Spinal cord (tissue), 10 donors: Measurements from ENCODE around the gene PSENEN. TPM values are rescaled to one million over a fixed set of nuclear protein-coding genes. Genes with fewer than 3 reads are reported as not detected.

Experiments
- DNase-seq, 6 donors: peaks; one replicate each; pipeline versions ENCODE4 v3.0.0 to v3.0.0-alpha.2; 2013 to 2015; ENCODE audit warnings: low spot score in 6 of 6, low read depth in 4 of 6
- H3K27ac ChIP-seq: one replicate; pipeline ENCODE4 v1.5.1; 2013; ENCODE audit warnings: low read depth, low read length, control low read depth
- H3K27me3 ChIP-seq: one replicate; pipeline ENCODE4 v1.6.1; 2013; ENCODE audit warnings: low read length; ENCODE audit not compliant: control insufficient read depth, insufficient read depth
- H3K36me3 ChIP-seq: one replicate; pipeline ENCODE4 v1.6.1; 2013; ENCODE audit warnings: low read length; ENCODE audit not compliant: control insufficient read depth, insufficient read depth
- H3K4me1 ChIP-seq: one replicate; pipeline ENCODE4 v1.6.1; 2013; ENCODE audit warnings: low read length; ENCODE audit not compliant: control insufficient read depth, insufficient read depth
- H3K4me3 ChIP-seq: one replicate; pipeline ENCODE4 v1.5.1; 2013; ENCODE audit warnings: low read depth, low read length, control low read depth
- H3K9me3 ChIP-seq: one replicate; pipeline ENCODE4 v1.6.1; 2013; ENCODE audit warnings: low read length; ENCODE audit not compliant: control insufficient read depth, insufficient read depth
- WGBS: methylation state at CpG from one replicate; pipeline ENCODE4 v1.1.5; 2013; ENCODE audit warnings: missing lambda C conversion rate; ENCODE audit not compliant: insufficient coverage; 5-methylcytosine and 5-hydroxymethylcytosine counted together
- polyA plus RNA-seq, 2 donors: library from polyadenylated mRNA; unstranded; fragments of 120-200 nt; gene quantifications; one replicate each; pipeline ENCODE4 v1.2.1, GENCODE V29; 2013; ENCODE audit not compliant: insufficient read length in 2 of 2
- total RNA-seq, 2 donors: library from RNA; depleted of rRNA in 1 of 2; stranded (reverse); fragments of 120-200 nt in 1 of 2; fragments of >200 nt in 1 of 2; gene quantifications; one replicate each; pipeline versions ENCODE4 v1.2.3 to v1.2.4, GENCODE V29; 2013 to 2014
- donor health status: healthy.

The PSENEN gene
- total and polyA plus RNA-seq, 4 donors, result 15.9 to 106 (median 81.0) TPM

- Histone ChIP-seq H3K27ac (no peak overlapping the region), H3K4me1 (no peaks in the 10 kb centered on the region), H3K27me3 (no peaks in the 10 kb centered on the region), H3K9me3 (no peaks in the 10 kb centered on the region), H3K4me3 (no peak overlapping the region), H3K36me3 (peaks cover 89% of the 10 kb centered on the region)
- DNase-seq, result peak in 1 of 6 donors; percentile 0
- 93% methylated on average over 14 of the region's 15 CpGs for WGBS
These were observed 41.9 kb downstream of the PSENEN start for GRCh38 chr19:35787227-35787799.

DNA sequence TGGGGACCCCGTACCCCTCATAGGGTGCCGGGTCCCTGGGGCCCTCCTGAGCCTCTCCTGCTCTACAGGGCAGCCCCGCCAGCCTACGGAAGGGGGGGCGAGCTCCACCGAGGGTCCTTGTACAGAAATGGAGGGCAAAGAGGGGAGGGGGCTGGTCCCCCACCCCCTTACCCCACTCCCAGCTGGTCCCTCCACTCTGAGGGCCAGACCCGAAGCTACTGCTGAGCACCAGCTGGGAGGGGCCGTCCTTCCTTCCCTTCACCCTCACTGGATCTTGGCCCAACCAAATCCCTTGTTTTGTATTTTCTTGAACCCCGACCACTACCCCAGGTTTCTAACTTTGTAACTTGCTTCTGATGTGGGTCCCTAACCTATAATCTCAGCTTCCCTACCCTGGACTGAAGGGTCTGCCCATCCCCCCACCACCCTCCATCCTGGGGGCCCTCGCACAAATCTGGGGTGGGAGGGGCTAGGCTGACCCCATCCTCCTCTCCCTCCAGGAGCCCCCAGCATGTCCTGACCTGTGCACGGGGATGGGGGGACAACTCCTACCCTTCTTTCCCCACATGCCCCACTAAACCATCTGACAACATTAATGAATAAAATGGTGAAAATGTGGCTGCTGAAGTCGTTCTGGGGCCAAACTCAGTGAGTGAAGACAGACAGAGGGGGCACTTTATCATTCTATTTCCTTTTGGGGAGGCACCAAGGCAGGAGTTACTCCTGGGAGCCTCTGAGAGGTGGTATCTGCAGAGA is 42.9 kb downstream of the PSENEN start:
- Histone ChIP-seq H3K36me3 (peaks cover 79% of the 10 kb centered on the region), H3K27me3 (no peaks in the 10 kb centered on the region), H3K27ac (no peak overlapping the region), H3K4me1 (no peaks in the 10 kb centered on the region), H3K9me3 (no peaks in the 10 kb centered on the region), H3K4me3 (no peak overlapping the region)
- peak in 1 of 6 donors; percentile 1 for DNase-seq
- 70% methylated on average over 2 of the region's 12 CpGs for WGBS

- no peaks in the 10 kb centered on the region for H3K4me1 ChIP-seq
- H3K27me3 ChIP-seq, result no peaks in the 10 kb centered on the region
- DNase-seq, result peak in 1 of 6 donors; percentile 7
- WGBS, result 76% methylated on average over 11 of the region's 11 CpGs
- H3K4me3 ChIP-seq, result no peak overlapping the region
- no peak overlapping the region for H3K27ac ChIP-seq
- H3K9me3 ChIP-seq, result no peaks in the 10 kb centered on the region
- H3K36me3 ChIP-seq, result peaks cover 69% of the 10 kb centered on the region
These were observed 43.9 kb downstream of the PSENEN start for GRCh38 chr19:35789195-35789977.

- WGBS, result 91% methylated on average over 18 of the region's 19 CpGs
- Histone ChIP-seq H3K27ac (no peak overlapping the region), H3K4me1 (no peaks in the 10 kb centered on the region), H3K36me3 (peaks cover 60% of the 10 kb centered on the region), H3K9me3 (no peaks in the 10 kb centered on the region), H3K27me3 (no peaks in the 10 kb centered on the region), H3K4me3 (no peak overlapping the region)
- peak in 1 of 6 donors; percentile 1 for DNase-seq
These were observed 44.8 kb downstream of the PSENEN start for GRCh38 chr19:35789978-35790944.

DNA sequence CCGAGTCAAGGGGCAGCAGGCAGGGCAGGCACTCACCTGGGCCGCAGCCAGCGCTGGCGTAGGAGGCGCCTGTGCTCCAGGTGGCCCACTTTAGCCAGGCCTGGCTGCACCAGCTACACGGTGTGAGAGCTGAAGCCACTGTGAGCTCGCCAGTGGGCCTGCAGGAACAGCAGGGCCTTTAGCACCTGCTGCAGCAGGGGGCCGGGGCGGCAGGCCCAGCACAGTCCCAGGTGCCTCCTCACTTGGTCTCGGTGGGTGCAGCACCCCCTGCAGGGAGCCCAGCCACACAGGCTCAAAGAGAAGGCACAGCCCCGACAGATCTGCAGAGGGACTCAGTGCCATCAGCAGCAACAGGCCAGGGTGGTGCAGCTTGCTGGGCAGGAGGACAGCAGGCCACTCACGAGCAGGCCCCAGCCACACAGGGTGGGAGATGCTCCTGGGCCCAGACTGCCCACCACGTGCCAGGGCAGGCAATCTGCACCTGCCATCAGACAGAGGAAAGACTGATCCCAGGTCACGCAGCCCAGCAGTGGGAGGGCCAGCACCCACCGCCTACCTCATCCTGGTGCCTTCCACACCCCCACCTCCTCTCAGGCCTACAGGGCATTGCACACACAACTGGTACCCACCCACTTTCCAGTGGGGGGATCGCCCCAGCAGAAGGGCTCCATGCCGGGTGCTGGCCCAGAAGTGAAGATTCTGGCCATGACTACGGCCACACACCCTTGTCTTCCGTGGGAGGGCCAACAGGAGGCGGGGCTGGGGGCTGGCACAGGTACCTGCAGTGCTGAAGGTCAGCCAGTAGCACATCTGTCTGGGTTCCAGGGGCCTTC is 45.7 kb downstream of the PSENEN start:
- Histone ChIP-seq H3K27ac (no peak overlapping the region), H3K4me3 (no peak overlapping the region), H3K9me3 (no peaks in the 10 kb centered on the region), H3K4me1 (no peaks in the 10 kb centered on the region), H3K36me3 (peaks cover 51% of the 10 kb centered on the region), H3K27me3 (no peaks in the 10 kb centered on the region)
- 63% methylated on average over 20 of the region's 20 CpGs for WGBS
- DNase-seq, result peak in 1 of 6 donors; percentile 4

DNA sequence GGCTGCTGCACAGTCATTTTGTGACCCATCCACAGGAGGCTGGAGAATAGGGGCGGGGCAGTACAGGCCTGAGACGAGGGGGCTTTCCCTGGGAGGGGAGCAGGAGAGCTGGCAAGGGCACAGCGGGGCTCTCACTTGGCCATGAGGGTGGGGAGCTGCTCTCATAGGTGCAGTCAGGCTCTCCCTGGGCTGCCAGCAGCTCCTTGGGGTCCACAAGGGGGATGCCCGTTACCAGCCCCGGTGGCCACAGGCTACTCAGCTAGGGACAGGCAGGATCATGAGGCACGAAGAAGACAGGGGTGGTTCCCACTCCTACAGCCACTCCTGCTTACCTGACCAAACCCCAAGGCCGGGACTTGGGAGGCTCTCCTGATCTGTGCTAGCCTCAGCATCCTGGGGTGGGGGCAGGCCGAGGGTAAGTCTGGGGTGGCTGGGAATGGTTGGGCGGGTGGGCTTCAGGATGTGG is 46.4 kb downstream of the PSENEN start:
- DNase-seq, result no peak
- Histone ChIP-seq H3K4me1 (peaks cover 3% of the 10 kb centered on the region), H3K4me3 (no peak overlapping the region), H3K36me3 (peaks cover 44% of the 10 kb centered on the region), H3K9me3 (no peaks in the 10 kb centered on the region), H3K27ac (no peak overlapping the region), H3K27me3 (peaks cover 3% of the 10 kb centered on the region)
- 84% methylated on average over 9 of the region's 9 CpGs for WGBS

DNA sequence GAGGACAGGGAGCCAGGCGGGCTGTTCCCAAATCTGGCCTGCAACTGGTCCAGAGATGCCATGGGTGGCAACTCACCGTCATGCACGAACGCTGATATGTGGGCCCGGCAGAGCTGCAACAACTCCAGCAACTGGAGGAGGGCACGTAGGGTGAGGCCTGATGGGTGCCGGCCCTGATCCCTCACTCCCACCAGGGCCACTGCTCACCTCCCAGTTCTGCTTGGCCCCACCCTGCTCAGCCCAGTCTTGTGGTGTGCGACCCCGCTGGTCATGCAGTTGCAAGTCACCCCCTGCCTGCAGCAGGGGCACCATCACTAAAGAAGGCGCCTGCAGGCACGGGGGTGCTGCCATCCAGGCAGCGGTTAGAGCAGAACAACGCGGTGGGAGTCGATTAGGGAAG is 46.9 kb downstream of the PSENEN start:
- Histone ChIP-seq H3K27me3 (peaks cover 8% of the 10 kb centered on the region), H3K27ac (no peak overlapping the region)
- 76% methylated on average over 15 of the region's 15 CpGs for whole genome bisulfite sequencing

GRCh38 chr19:35792888-35793287 is 47.4 kb downstream of the PSENEN start:
- Histone ChIP-seq H3K27me3 (peaks cover 10% of the 10 kb centered on the region), H3K36me3 (peaks cover 34% of the 10 kb centered on the region), H3K4me3 (no peak overlapping the region), H3K27ac (no peak overlapping the region), H3K9me3 (no peaks in the 10 kb centered on the region), H3K4me1 (peaks cover 12% of the 10 kb centered on the region)
- DNase-seq, result no peak
- 78% methylated on average over 8 of the region's 8 CpGs for WGBS

More for the DNA sequence above, 46.9 kb downstream of the PSENEN start:
- H3K4me3 ChIP-seq, result no peak overlapping the region
- peaks cover 8% of the 10 kb centered on the region for H3K4me1 ChIP-seq
- peaks cover 39% of the 10 kb centered on the region for H3K36me3 ChIP-seq
- H3K9me3 ChIP-seq, result no peaks in the 10 kb centered on the region
- DNase-seq, result no peak
